K562 (cell line): ENCODE data around the gene UBE2O. TPM values are rescaled to one million over a fixed set of nuclear protein-coding genes. Genes with fewer than 3 reads are reported as not detected.
A peak's percentile ranks its signal among the peaks of the same experiment; 100 is the strongest.

Experiments
- ATAC-seq: fragments of 200-7000 bp; cut with Tn5 transposase; 3 replicates; pipeline ENCODE4 v1.9.1; 2020; ENCODE audit warnings: moderate library complexity
- BruUV-seq: library from RNA; stranded (reverse); fragments of 400-500 nt; replicated peaks from 2 replicates; lab custom pipeline; 2021; lab: Mats Ljungman, UMichigan
- CTCF ChIA-PET: fragments of 300-600 bp; formaldehyde crosslinking; extraction: SDS; loops from one replicate; lab custom pipeline; 2021; ENCODE audit warnings: low intra/inter-chr PET ratio; lab: Yijun Ruan, JAX
- POLR2A ChIA-PET: fragments of 300-600, 350-650 bp; sonication (Branson Sonifier 250); formaldehyde crosslinking; extraction: SDS; loops from one replicate; lab custom pipeline; 2021; ENCODE audit warnings: antibody characterized with exemption, inconsistent platforms; lab: Yijun Ruan, JAX
- DNase-seq, 4 experiments: peaks; one replicate each; pipeline versions ENCODE4 v3.0.0 to v3.0.0-alpha.2; 2011 to 2018; ENCODE audit warnings: low spot score in 3 of 4, mixed read lengths in 3 of 4; ENCODE audit errors: extremely low read depth in 1 of 4
- FAIRE-seq: peaks from 2 replicates; lab custom pipeline; 2011; peaks lifted over from hg19 to GRCh38; lab: Jason Lieb, UNC
- H2AFZ ChIP-seq: 2 replicates; pipeline ENCODE4 v1.6.0; 2011; ENCODE audit warnings: low read depth, low read length, control low read depth, inconsistent platforms
- H3K27ac ChIP-seq: fragments of 200-600 bp; 3 replicates; pipeline ENCODE4 v1.8.0; 2011; ENCODE audit warnings: low read depth, mild to moderate bottlenecking, control low read depth, inconsistent platforms, low read length, moderate library complexity, mixed read lengths; ENCODE audit errors: extremely low read depth
- H3K27me3 ChIP-seq, 2 experiments: fragments of 300-600 bp in 1 of 2; 2 replicates in 1 of 2; 3 replicates in 1 of 2; pipeline versions ENCODE4 v1.6.0 to v1.8.0; 2011; ENCODE audit warnings: inconsistent platforms in 2 of 2, low read length in 2 of 2, mild to moderate bottlenecking in 1 of 2, mixed read lengths in 1 of 2, moderate library complexity in 1 of 2; ENCODE audit not compliant: control insufficient read depth in 2 of 2, insufficient read depth in 2 of 2
- H3K36me3 ChIP-seq: fragments of 300-600 bp; 3 replicates; pipeline ENCODE4 v1.8.0; 2011; ENCODE audit warnings: mild to moderate bottlenecking, low read length, inconsistent platforms; ENCODE audit not compliant: control insufficient read depth, insufficient read depth
- H3K4me1 ChIP-seq, 2 experiments: fragments of 200-600 bp in 1 of 2; replicated peaks in 1 of 2; 2 replicates in 1 of 2; 3 replicates in 1 of 2; pipeline versions ENCODE4 v1.5.1 to v1.8.0; 2011; ENCODE audit warnings: inconsistent platforms in 2 of 2, low read length in 2 of 2, mild to moderate bottlenecking in 1 of 2, mixed read lengths in 1 of 2, moderate library complexity in 1 of 2; ENCODE audit not compliant: control insufficient read depth in 2 of 2, insufficient read depth in 2 of 2
- H3K4me2 ChIP-seq: 2 replicates; pipeline ENCODE4 v1.6.1; 2011; ENCODE audit warnings: low read length, control low read depth, inconsistent platforms, mixed read lengths; ENCODE audit not compliant: insufficient read depth
- H3K4me3 ChIP-seq: fragments of 200-600 bp; sonication (generic), shearing (Covaris generic); 2 replicates; pipeline ENCODE4 v1.5.1; 2016; ENCODE audit warnings: control low read depth, inconsistent platforms
- H3K79me2 ChIP-seq: fragments of 200-600 bp; 3 replicates; pipeline ENCODE4 v1.8.0; 2011; ENCODE audit warnings: low read length, inconsistent platforms; ENCODE audit not compliant: control insufficient read depth, insufficient read depth
- H3K9ac ChIP-seq, 2 experiments: 2 replicates each; pipeline versions ENCODE4 v1.6.0 to v1.6.1; 2011; ENCODE audit warnings: low read depth in 2 of 2, low read length in 2 of 2, control low read depth in 1 of 2, inconsistent platforms in 1 of 2, mild to moderate bottlenecking in 1 of 2, mixed read lengths in 1 of 2; ENCODE audit not compliant: insufficient read depth in 1 of 2
- H3K9me1 ChIP-seq: one replicate; pipeline ENCODE4 v1.6.0; 2011; ENCODE audit warnings: inconsistent platforms, mild to moderate bottlenecking, low read length, moderate library complexity; ENCODE audit not compliant: control insufficient read depth, insufficient read depth
- H3K9me3 ChIP-seq: replicated peaks from 2 replicates; pipeline ENCODE4 v1.5.1; 2011; ENCODE audit warnings: low read depth, low read length, inconsistent platforms; ENCODE audit not compliant: control insufficient read depth, insufficient read depth
- H4K20me1 ChIP-seq: replicated peaks from 2 replicates; pipeline ENCODE4 v1.6.1; 2011; ENCODE audit warnings: low read length, inconsistent platforms, mixed read lengths; ENCODE audit not compliant: control insufficient read depth, insufficient read depth
- CEBPZ ChIP-seq: fragments of 150-350 bp; IDR thresholded peaks from 2 replicates; pipeline ENCODE4 v1.6.1; 2014; ENCODE audit warnings: low read depth, mild to moderate bottlenecking, low read length, borderline replicate concordance
- GTF3C2 ChIP-seq: IDR thresholded peaks from 3 replicates; pipeline ENCODE4 v1.6.1; 2011; ENCODE audit warnings: borderline replicate concordance, mild to moderate bottlenecking, moderate library complexity; ENCODE audit not compliant: insufficient read length; ENCODE audit errors: extremely low read depth
- MITF ChIP-seq: IDR thresholded peaks from 2 replicates; pipeline ENCODE4 v1.6.1; 2014; ENCODE audit warnings: antibody characterized with exemption
- TCF7 ChIP-seq: sonication (generic); IDR thresholded peaks from 2 replicates; pipeline ENCODE4 v1.6.1; 2016; ENCODE audit warnings: antibody characterized with exemption, borderline replicate concordance
- ZBTB33 ChIP-seq: sonication (generic); formaldehyde crosslinking; IDR thresholded peaks from 2 replicates; pipeline ENCODE4 v1.8.1; 2023; ENCODE audit warnings: mild to moderate bottlenecking, missing genetic modification reagents
- WGBS: fragments of 100-300 bp; shearing (Covaris generic); methylation state at CpG from one replicate; pipeline ENCODE4 v1.1.6; 2016; ENCODE audit warnings: low coverage, mixed read lengths; ENCODE audit not compliant: insufficient coverage; ENCODE audit errors: missing lambda C conversion rate; 5-methylcytosine and 5-hydroxymethylcytosine counted together
- in situ Hi-C: fragments of 300-500 bp; cut with MboI; formaldehyde crosslinking; loops from 4 replicates; pipeline ENCODE4 v1.15.0; 2018; ENCODE audit warnings: inconsistent platforms, mixed read lengths
- intact Hi-C: fragments of 100-400 bp; cut with micrococcal nuclease; formaldehyde crosslinking; loops from 2 replicates; pipeline ENCODE4 v1.14.2; 2022
- polyA plus RNA-seq, 8 experiments: library from polyadenylated mRNA; depleted of rRNA in 4 of 8; stranded (reverse) in 5 of 8; unstranded in 3 of 8; fragments of >200 nt; fragmentation: Nextera tagmentation in 2 of 8; fragmentation: Illumina TruSeq in 1 of 8; extraction: Ambion mirVana in 2 of 8; extraction: Trizol in 1 of 8; gene quantifications; 2 replicates each; pipeline versions ENCODE4 v1.2.1 to v1.2.3, GENCODE V29; 2011 to 2014; ENCODE audit warnings: inconsistent platforms in 1 of 8, missing spikeins in 1 of 8
- total RNA-seq, 7 experiments: library from RNA; depleted of rRNA in 6 of 7; stranded (reverse); fragments of >200 nt in 6 of 7; fragmentation: Illumina TruSeq in 2 of 7; extraction: Trizol in 2 of 7; gene quantifications; 2 replicates each; pipeline versions ENCODE4 v1.2.1 to v1.2.3, GENCODE V29; 2011 to 2021; ENCODE audit warnings: low replicate concordance in 1 of 7
- TF ChIP-seq, protein P1 (sequence below): sonication (generic); formaldehyde crosslinking; IDR thresholded peaks from 2 replicates; pipeline ENCODE4 v1.8.0; 2022; ENCODE audit warnings: mild to moderate bottlenecking, missing genetic modification reagents
- TF ChIP-seq, protein P2 (sequence below), 2 experiments: fragments of 250-450 bp in 1 of 2; fragments of 450-650 bp in 1 of 2; sonication (Bioruptor Pico) in 1 of 2; IDR thresholded peaks; 2 replicates each; pipeline versions ENCODE4 v1.6.1 to v1.8.0; 2016 to 2021; ENCODE audit warnings: mild to moderate bottlenecking in 2 of 2, moderate library complexity in 2 of 2, missing compliant biosample characterization in 1 of 2, missing genetic modification characterization in 1 of 2

The UBE2O gene
- total and polyA plus RNA-seq, 9 of the 15 experiments (the other 6 are each of a cell fraction or from before 2014, with no cell fraction given): 1.6 to 39.7 (median 13.3) TPM

DNA sequence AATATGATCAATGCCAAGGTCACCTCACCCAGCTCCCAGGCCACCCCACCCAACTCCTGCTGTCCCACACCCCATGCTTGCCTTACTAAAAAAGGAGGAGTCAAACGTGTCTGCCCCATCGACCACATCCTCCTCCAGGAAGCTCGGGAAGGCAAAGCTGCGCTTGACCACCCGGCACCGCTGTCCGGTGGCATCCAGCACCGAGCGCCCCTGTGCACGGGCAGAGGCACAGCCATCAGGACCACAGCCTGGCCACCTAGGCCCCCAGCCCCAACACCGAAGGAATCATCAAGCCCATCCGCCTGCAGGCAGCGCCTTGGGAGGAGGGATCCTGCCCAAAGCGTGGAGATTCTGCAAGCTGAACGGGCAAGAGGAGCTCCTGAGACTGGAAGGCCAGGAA, 24.6 kb upstream of the UBE2O start (continued):
- no peak for TF ChIP-seq GTF3C2

DNA sequence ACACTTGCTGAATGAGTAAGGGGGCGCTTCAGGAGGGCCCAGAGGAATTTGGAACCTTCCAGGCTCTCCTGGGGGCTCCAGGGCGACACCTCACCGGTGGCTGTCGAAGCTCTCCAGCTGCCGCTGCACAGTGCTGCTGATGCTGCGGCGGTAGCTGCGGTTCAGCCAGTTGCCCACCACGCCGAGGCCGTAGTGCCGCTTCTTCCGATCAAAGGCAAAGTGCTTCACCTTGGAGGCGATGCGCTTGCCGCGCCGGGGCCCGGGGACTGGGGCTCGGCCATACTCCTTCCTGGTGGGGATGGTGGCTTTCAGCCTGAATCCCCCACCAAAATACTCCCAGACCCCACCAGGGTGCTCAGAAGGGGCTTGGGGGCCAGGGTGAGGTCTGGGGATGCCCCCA, 23.8 kb upstream of the UBE2O start:
- WGBS: 25% methylated on average over 17 of the region's 20 CpGs
- CTCF ChIA-PET: no interaction called here
- FAIRE-seq: no peak
- H3K4me2 ChIP-seq: no peak overlapping the region
- H3K27ac ChIP-seq: no peak overlapping the region
- H4K20me1 ChIP-seq: peaks cover 3% of the 10 kb centered on the region; the same call in 1 of the 2 replicates
- H3K9me3 ChIP-seq: no peaks in the 10 kb centered on the region
- no TSS peak for BruUV-seq
- peaks cover 2% of the 10 kb centered on the region for H3K9me1 ChIP-seq
- H3K27me3 ChIP-seq: peaks cover 10 to 49% of the 10 kb centered on the region in 2 experiments; a peak in 4 of 5 replicates
- H3K79me2 ChIP-seq: no peaks in the 10 kb centered on the region
- no peak for ATAC-seq
- no peaks in the 10 kb centered on the region for H3K36me3 ChIP-seq
- in situ Hi-C loops (no loop called here), intact Hi-C loops (no loop called here)
- POLR2A ChIA-PET: interaction anchor here (0.6 to 1.8 kb wide), 7 partner anchors 13 to 437 kb away, joined by 3 to 4 read pairs (median 3); no protein-coding TSS in a partner anchor
- 0 out of 4 replicates have a peak overlapping the region, but pooled peaks of 1 of the 2 experiments have one; percentile 26 for H3K9ac ChIP-seq
- H2AFZ ChIP-seq: no peak overlapping the region
- no peak for DNase-seq
- no peak overlapping the region for H3K4me3 ChIP-seq
- peaks cover 0 to 52% of the 10 kb centered on the region in 2 experiments; a peak in 2 of 5 replicates for H3K4me1 ChIP-seq
- TF ChIP-seq, protein P1, sequence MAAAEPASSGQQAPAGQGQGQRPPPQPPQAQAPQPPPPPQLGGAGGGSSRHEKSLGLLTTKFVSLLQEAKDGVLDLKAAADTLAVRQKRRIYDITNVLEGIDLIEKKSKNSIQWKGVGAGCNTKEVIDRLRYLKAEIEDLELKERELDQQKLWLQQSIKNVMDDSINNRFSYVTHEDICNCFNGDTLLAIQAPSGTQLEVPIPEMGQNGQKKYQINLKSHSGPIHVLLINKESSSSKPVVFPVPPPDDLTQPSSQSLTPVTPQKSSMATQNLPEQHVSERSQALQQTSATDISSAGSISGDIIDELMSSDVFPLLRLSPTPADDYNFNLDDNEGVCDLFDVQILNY: no peak
- TF ChIP-seq MITF (no peak), CEBPZ (no peak), TCF7 (no peak), ZBTB33 (no peak)
- TF ChIP-seq, protein P2, sequence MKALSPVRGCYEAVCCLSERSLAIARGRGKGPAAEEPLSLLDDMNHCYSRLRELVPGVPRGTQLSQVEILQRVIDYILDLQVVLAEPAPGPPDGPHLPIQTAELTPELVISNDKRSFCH (CRISPR knock-in tag; IDR thresholded peaks at IDR 0.05): no peak
- TF ChIP-seq, protein P2 (tag; IDR thresholded peaks at IDR 0.05): no peak
